HepG2 (cell line): ENCODE results near the gene PGPEP1. TPM values are rescaled to one million over a fixed set of nuclear protein-coding genes. Genes with fewer than 3 reads are reported as not detected.

Source experiments
- AHDC1 ChIP-seq: sonication (generic); formaldehyde crosslinking; IDR thresholded peaks from 2 replicates; pipeline ENCODE4 v1.5.1; 2020; ENCODE audit warnings: mild to moderate bottlenecking, missing genetic modification reagents, borderline replicate concordance
- HBP1 ChIP-seq: IDR thresholded peaks from 2 replicates; pipeline ENCODE4 v1.6.1; 2016; ENCODE audit warnings: low read depth, control low read depth
- HOXD1 ChIP-seq: sonication (generic); formaldehyde crosslinking; IDR thresholded peaks from 2 replicates; pipeline ENCODE4 v1.5.0; 2020; ENCODE audit warnings: missing genetic modification reagents
- KLF16 ChIP-seq, 2 experiments: sonication (generic) in 1 of 2; formaldehyde crosslinking in 1 of 2; IDR thresholded peaks; 2 replicates each; pipeline versions ENCODE4 v1.6.1 to v1.8.0; 2016 to 2023; ENCODE audit warnings: missing genetic modification reagents in 2 of 2, missing compliant biosample characterization in 1 of 2
- NAIF1 ChIP-seq: sonication (generic); formaldehyde crosslinking; IDR thresholded peaks from 2 replicates; pipeline ENCODE4 v1.5.0; 2020; ENCODE audit warnings: mild to moderate bottlenecking, missing genetic modification reagents, borderline replicate concordance
- PRDM4 ChIP-seq: sonication (generic); formaldehyde crosslinking; IDR thresholded peaks from 2 replicates; pipeline ENCODE4 v1.9.0; 2021; ENCODE audit warnings: missing genetic modification reagents, borderline replicate concordance
- PRPF4 ChIP-seq: fragments of 200-400 bp; formaldehyde crosslinking; IDR thresholded peaks from 2 replicates; pipeline ENCODE4 v1.6.1; 2016; ENCODE audit warnings: low read length, low read depth; ENCODE audit not compliant: poor library complexity, severe bottlenecking
- SRSF9 ChIP-seq: fragments of 200-400 bp; formaldehyde crosslinking; IDR thresholded peaks from 2 replicates; pipeline ENCODE4 v1.6.1; 2018; ENCODE audit warnings: borderline replicate concordance, mild to moderate bottlenecking, low read depth, low read length; ENCODE audit not compliant: insufficient read depth, poor library complexity, severe bottlenecking
- TERF1 ChIP-seq: sonication (generic); formaldehyde crosslinking; IDR thresholded peaks from 2 replicates; pipeline ENCODE4 v1.8.0; 2022; ENCODE audit warnings: mild to moderate bottlenecking, missing genetic modification reagents, moderate library complexity
- TP53 ChIP-seq: sonication (generic); formaldehyde crosslinking; conservative IDR thresholded peaks from 2 replicates; pipeline ENCODE4 v1.4.0; 2020; ENCODE audit warnings: missing genetic modification reagents
- ZMYM3 ChIP-seq: sonication (generic); formaldehyde crosslinking; IDR thresholded peaks from 2 replicates; pipeline ENCODE4 v1.5.1; 2020; ENCODE audit warnings: mild to moderate bottlenecking, missing genetic modification reagents
- ZNF10 ChIP-seq: sonication (generic); formaldehyde crosslinking; IDR thresholded peaks from 2 replicates; pipeline ENCODE4 v1.4.0; 2020; ENCODE audit warnings: mild to moderate bottlenecking, low read depth, missing genetic modification reagents, borderline replicate concordance
- ZNF589 ChIP-seq: sonication (generic); formaldehyde crosslinking; conservative IDR thresholded peaks from 2 replicates; pipeline ENCODE4 v1.8.0; 2022; ENCODE audit warnings: mild to moderate bottlenecking, moderate library complexity, missing genetic modification reagents
- ZNF629 ChIP-seq: sonication (generic); formaldehyde crosslinking; conservative IDR thresholded peaks from 2 replicates; pipeline ENCODE4 v1.5.0; 2020; ENCODE audit warnings: missing genetic modification reagents
- ZNF713 ChIP-seq: sonication (generic); formaldehyde crosslinking; IDR thresholded peaks from 2 replicates; pipeline ENCODE4 v1.4.0; 2020; ENCODE audit warnings: mild to moderate bottlenecking, missing genetic modification reagents
- ZSCAN21 ChIP-seq: sonication (generic); formaldehyde crosslinking; IDR thresholded peaks from 2 replicates; pipeline ENCODE4 v1.8.0; 2022; ENCODE audit warnings: mild to moderate bottlenecking, missing genetic modification reagents, moderate library complexity, borderline replicate concordance
- polyA plus RNA-seq, 8 experiments: library from polyadenylated mRNA; depleted of rRNA in 3 of 8; stranded (reverse) in 7 of 8; unstranded in 1 of 8; fragments of >200 nt; fragmentation: Illumina TruSeq in 4 of 8; extraction: Trizol in 4 of 8; gene quantifications; 2 replicates each; pipeline versions ENCODE4 v1.2.1 to v1.2.3, GENCODE V29; 2011 to 2016; ENCODE audit warnings: low read depth in 4 of 8, missing spikeins in 1 of 8, mixed read lengths in 1 of 8; ENCODE audit not compliant: insufficient read depth in 1 of 8
- total RNA-seq, 5 experiments: library from RNA; depleted of rRNA; stranded (reverse); fragments of >200 nt; fragmentation: Illumina TruSeq; extraction: Trizol; gene quantifications; 2 replicates each; pipeline ENCODE4 v1.2.3, GENCODE V29; 2016; ENCODE audit warnings: low read depth in 1 of 5

The PGPEP1 gene
- total and polyA plus RNA-seq, 2 of the 13 experiments (the other 11 are each of a cell fraction or from before 2014, with no cell fraction given), result 53.1 to 56.6 TPM

GRCh38 chr19:18379803-18380747 lies 39.7 kb downstream of the PGPEP1 start (continued):
- TF ChIP-seq HBP1 (CRISPR knock-in tag) (peak; percentile 86; the same call in 1 of the 2 replicates), TERF1 (CRISPR knock-in tag) (no peak), SRSF9 (no peak), ZNF10 (CRISPR knock-in tag) (no peak), PRDM4 (no peak), PRPF4 (no peak), AHDC1 (CRISPR knock-in tag) (peak; percentile 92; the same call in 1 of the 2 replicates), ZMYM3 (CRISPR knock-in tag) (peak; percentile 74), TP53 (peak; percentile 96), NAIF1 (CRISPR knock-in tag) (peak; percentile 74; the same call in 1 of the 2 replicates), HOXD1 (CRISPR knock-in tag) (no peak), ZNF629 (CRISPR knock-in tag) (0 out of 2 replicates have a peak, but pooled peaks have one; percentile 22), ZNF589 (CRISPR knock-in tag) (no peak; the same call in 1 of the 2 replicates), ZSCAN21 (CRISPR knock-in tag) (peak; percentile 79), ZNF713 (CRISPR knock-in tag) (peak; percentile 76; the same call in 1 of the 2 replicates), KLF16 (CRISPR knock-in tag; IDR thresholded peaks at IDR 0.05) (peak in 1 of 2 experiments; percentile 95; a peak in 2 of 4 replicates)
